ENCODE data around the gene RBCK1. TPM values are rescaled to one million over a fixed set of nuclear protein-coding genes. Genes with fewer than 3 reads are reported as not detected.

Gene RBCK1
- total RNA-seq, 1 experiment from 2014 or later = 46.8 TPM

GRCh38 chr20:399182-399707, 8.9 kb upstream of the RBCK1 start:
- no peak for TF ChIP-seq CTCF (conservative IDR thresholded peaks at IDR 0.05)
- no peak overlapping the region for H3K4ac ChIP-seq (ENCODE audit: low read depth, low read length)
- H3K9me3 ChIP-seq (ENCODE audit: control insufficient read depth, low read depth, low read length) = no peaks in the 10 kb centered on the region
- H3K9ac ChIP-seq (ENCODE audit: extremely low read depth, insufficient read length, low read length) = no peak overlapping the region
- no peak overlapping the region for H4K91ac ChIP-seq (ENCODE audit: insufficient read length, low read depth, low read length)
- Mint-ChIP-seq H3K36me3 (ENCODE audit: insufficient read depth in 1 of 3, low read depth in 3 of 3) (peaks cover 0 to 19% (median 4%) of the 10 kb centered on the region in 3 experiments; a peak in 4 of 7 replicates), H3K27me3 (ENCODE audit: low read depth) (no peaks in the 10 kb centered on the region), H3K4me1 (peaks cover 16% of the 10 kb centered on the region in 2 experiments), H3K9me3 (peaks cover 2 to 4% of the 10 kb centered on the region in 2 experiments; a peak in 3 of 5 replicates), H3K27ac (peak overlapping the region in 1 of 3 experiments; percentile 47; a peak in 2 of 7 replicates), H3K4me3 (no peak overlapping the region)
- WGBS (ENCODE audit: extremely low coverage, insufficient read length, low lambda C conversion rate) = no CpG with 5 or more reads among the region's 9 CpGs
- H2BK120ac ChIP-seq (ENCODE audit: low read depth, low read length, poor library complexity, severe bottlenecking) = no peak overlapping the region
- no peak overlapping the region for H2BK12ac ChIP-seq (ENCODE audit: insufficient read length, low read depth, low read length)
- H3K79me2 ChIP-seq (ENCODE audit: insufficient read depth, low read length) = no peaks in the 10 kb centered on the region
- H3K23ac ChIP-seq (ENCODE audit: insufficient read length, low read depth, low read length) = no peak overlapping the region
- no peak overlapping the region for H2AK5ac ChIP-seq (ENCODE audit: insufficient read length, low read length)
- no peaks in the 10 kb centered on the region for H3K27me3 ChIP-seq (ENCODE audit: insufficient read depth, low read length)
- H3K56ac ChIP-seq (ENCODE audit: insufficient read length, low read depth, low read length) = no peak overlapping the region
- no peak overlapping the region for H3K27ac ChIP-seq (ENCODE audit: insufficient read length, low read depth, low read length)
- no peaks in the 10 kb centered on the region for H4K20me1 ChIP-seq (ENCODE audit: control insufficient read depth, insufficient read depth, insufficient read length)
- H3T11ph ChIP-seq (ENCODE audit: low read length) = no peak overlapping the region
- H2BK5ac ChIP-seq (ENCODE audit: insufficient read length, low read length) = no peak overlapping the region
- no peak overlapping the region for H2BK20ac ChIP-seq (ENCODE audit: low read depth, low read length, poor library complexity, severe bottlenecking)
- H2AFZ ChIP-seq (ENCODE audit: low read length) = no peak overlapping the region
- peaks cover 5% of the 10 kb centered on the region; the same call in 1 of the 2 replicates for H3K4me1 ChIP-seq (ENCODE audit: insufficient read depth, low read length)
- no peak overlapping the region for H3K4me2 ChIP-seq (ENCODE audit: insufficient read depth, insufficient read length, low read length)
- no peak overlapping the region for H3K14ac ChIP-seq (ENCODE audit: insufficient read depth, low read length)
- no peak overlapping the region for H4K8ac ChIP-seq (replicated peaks; ENCODE audit: insufficient read length, low read depth, low read length)
- H2BK15ac ChIP-seq (ENCODE audit: low read depth, low read length) = no peak overlapping the region
- H3K18ac ChIP-seq (ENCODE audit: insufficient read length, low read depth, low read length) = no peak overlapping the region
- no peak overlapping the region for H4K5ac ChIP-seq (ENCODE audit: insufficient read length, low read depth, low read length)
- no peak for DNase-seq
- no peaks in the 10 kb centered on the region for H3K23me2 ChIP-seq (ENCODE audit: insufficient read length, low read depth, low read length, poor library complexity, severe bottlenecking)
- no peaks in the 10 kb centered on the region for H3K79me1 ChIP-seq (ENCODE audit: insufficient read depth, low read depth, low read length, poor library complexity, severe bottlenecking)

Measured in H9 (cell line).